Esophagus muscularis mucosa (tissue), 4 donors: Measurements from ENCODE around the gene ZNF334. TPM values are rescaled to one million over a fixed set of nuclear protein-coding genes. Genes with fewer than 3 reads are reported as not detected.

Source experiments
- DNase-seq: peaks from one replicate; pipeline ENCODE4 v3.0.0-alpha.2; 2017; ENCODE audit errors: extremely low spot score
- H3K27ac ChIP-seq, 4 donors: fragments of 200-600 bp; sonication (generic); replicated peaks in 1 of 4; 1 replicate in 3 of 4; 2 replicates in 1 of 4; pipeline ENCODE4 v1.5.1; 2016 to 2019; ENCODE audit warnings: mild to moderate bottlenecking in 1 of 4
- H3K27me3 ChIP-seq, 4 donors: fragments of 200-600 bp; sonication (generic); one replicate each; pipeline versions ENCODE4 v1.5.1 to v1.6.0; 2016 to 2019
- H3K36me3 ChIP-seq, 4 donors: fragments of 200-600 bp; sonication (generic); one replicate each; pipeline ENCODE4 v1.5.1; 2016 to 2019
- H3K4me1 ChIP-seq, 4 donors: fragments of 200-600 bp; sonication (generic); one replicate each; pipeline ENCODE4 v1.5.1; 2016 to 2019
- H3K4me3 ChIP-seq, 4 donors: fragments of 200-600 bp; sonication (generic); 1 replicate in 2 of 4; 2 replicates in 2 of 4; pipeline ENCODE4 v1.5.1; 2016 to 2019; ENCODE audit warnings: mild to moderate bottlenecking in 4 of 4, moderate library complexity in 1 of 4
- H3K9me3 ChIP-seq, 4 donors: fragments of 200-600 bp; sonication (generic); 1 replicate in 3 of 4; 2 replicates in 1 of 4; pipeline ENCODE4 v1.5.1; 2016 to 2019
- EP300 ChIP-seq: sonication (generic); formaldehyde crosslinking; IDR thresholded peaks from one replicate; pipeline ENCODE4 v1.6.1; 2017; ENCODE audit warnings: antibody characterized with exemption
- POLR2A ChIP-seq: fragments of 450-650 bp; IDR thresholded peaks from one replicate; pipeline ENCODE4 v1.6.1; 2017; ENCODE audit warnings: antibody characterized with exemption, moderate library complexity, mild to moderate bottlenecking, low read depth
- POLR2AphosphoS5 ChIP-seq, 2 donors: sonication (generic); formaldehyde crosslinking; IDR thresholded peaks; one replicate each; pipeline ENCODE4 v1.6.1; 2017; ENCODE audit warnings: antibody characterized with exemption in 2 of 2
- WGBS: methylation state at CpG from one replicate; pipeline ENCODE4 v1.1.5; 2018; 5-methylcytosine and 5-hydroxymethylcytosine counted together
- intact Hi-C: fragments of 100-400 bp; cut with DNase I; formaldehyde crosslinking; loops from one replicate; pipeline ENCODE4 v1.15.1; 2023
- total RNA-seq, 4 donors: library from RNA; depleted of rRNA; stranded (reverse); fragments of >200 nt; gene quantifications; one replicate each; pipeline versions ENCODE4 v1.1.0 to v1.2.1, GENCODE V29; 2016
- TF ChIP-seq, protein P1 (sequence below), 3 experiments: fragments of 200-600 bp in 2 of 3; fragments of 450-650 bp in 1 of 3; sonication (generic) in 2 of 3; IDR thresholded peaks; one replicate each; pipeline ENCODE4 v1.5.1; 2017 to 2019; ENCODE audit warnings: antibody characterized with exemption in 3 of 3, mild to moderate bottlenecking in 2 of 3, moderate library complexity in 1 of 3

The ZNF334 gene
- total RNA-seq, 4 donors from 2014 or later = 0.50 to 2.5 (median 0.95) TPM

GRCh38 chr20:46554828-46555227, 41.5 kb upstream of the ZNF334 start:
- Histone ChIP-seq H3K4me1 (no peaks in the 10 kb centered on the region), H3K27ac (no peak overlapping the region), H3K9me3 (no peaks in the 10 kb centered on the region), H3K27me3 (peaks cover 0 to 7% (median 0%) of the 10 kb centered on the region in 4 donors), H3K36me3 (no peaks in the 10 kb centered on the region), H3K4me3 (no peak overlapping the region)
- DNase-seq = no peak
- intact Hi-C loops = no loop called here
- 50% methylated on average over 2 of the region's 3 CpGs for WGBS
- TF ChIP-seq, protein P1, sequence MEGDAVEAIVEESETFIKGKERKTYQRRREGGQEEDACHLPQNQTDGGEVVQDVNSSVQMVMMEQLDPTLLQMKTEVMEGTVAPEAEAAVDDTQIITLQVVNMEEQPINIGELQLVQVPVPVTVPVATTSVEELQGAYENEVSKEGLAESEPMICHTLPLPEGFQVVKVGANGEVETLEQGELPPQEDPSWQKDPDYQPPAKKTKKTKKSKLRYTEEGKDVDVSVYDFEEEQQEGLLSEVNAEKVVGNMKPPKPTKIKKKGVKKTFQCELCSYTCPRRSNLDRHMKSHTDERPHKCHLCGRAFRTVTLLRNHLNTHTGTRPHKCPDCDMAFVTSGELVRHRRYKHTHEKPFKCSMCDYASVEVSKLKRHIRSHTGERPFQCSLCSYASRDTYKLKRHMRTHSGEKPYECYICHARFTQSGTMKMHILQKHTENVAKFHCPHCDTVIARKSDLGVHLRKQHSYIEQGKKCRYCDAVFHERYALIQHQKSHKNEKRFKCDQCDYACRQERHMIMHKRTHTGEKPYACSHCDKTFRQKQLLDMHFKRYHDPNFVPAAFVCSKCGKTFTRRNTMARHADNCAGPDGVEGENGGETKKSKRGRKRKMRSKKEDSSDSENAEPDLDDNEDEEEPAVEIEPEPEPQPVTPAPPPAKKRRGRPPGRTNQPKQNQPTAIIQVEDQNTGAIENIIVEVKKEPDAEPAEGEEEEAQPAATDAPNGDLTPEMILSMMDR (IDR thresholded peaks at IDR 0.05) = no peak
- TF ChIP-seq EP300 (no peak), POLR2AphosphoS5 (IDR thresholded peaks at IDR 0.05) (no peak), POLR2A (no peak)

DNA sequence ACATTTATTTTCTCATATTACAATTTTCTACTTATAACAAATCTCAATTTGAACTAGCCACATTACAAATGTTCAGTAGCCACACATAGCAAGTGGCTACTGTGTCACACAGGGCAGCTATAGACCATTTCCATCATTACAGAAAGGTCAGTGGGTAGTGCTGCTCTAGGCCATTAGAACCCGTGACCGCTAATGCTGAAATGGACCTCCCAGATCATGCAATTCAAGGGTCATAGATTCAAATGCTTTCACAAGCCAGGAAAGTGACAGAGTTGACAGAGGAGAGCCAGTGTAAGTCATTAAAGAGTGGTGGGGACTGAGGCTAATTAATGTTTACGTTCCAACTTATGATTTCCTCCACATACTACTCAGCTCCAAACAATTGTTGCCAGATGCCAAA, 40.6 kb upstream of the ZNF334 start:
- Histone ChIP-seq H3K27me3 (peaks cover 0 to 10% (median 0%) of the 10 kb centered on the region in 4 donors), H3K4me3 (no peak overlapping the region), H3K9me3 (no peaks in the 10 kb centered on the region), H3K4me1 (no peaks in the 10 kb centered on the region), H3K27ac (no peak overlapping the region), H3K36me3 (no peaks in the 10 kb centered on the region)
- 87% methylated on average over 3 of the region's 3 CpGs for WGBS
- no peak for DNase-seq
- intact Hi-C loops = no loop called here
- TF ChIP-seq POLR2A (no peak), POLR2AphosphoS5 (IDR thresholded peaks at IDR 0.05) (no peak), EP300 (no peak)
- TF ChIP-seq, protein P1 (IDR thresholded peaks at IDR 0.05) = no peak

DNA sequence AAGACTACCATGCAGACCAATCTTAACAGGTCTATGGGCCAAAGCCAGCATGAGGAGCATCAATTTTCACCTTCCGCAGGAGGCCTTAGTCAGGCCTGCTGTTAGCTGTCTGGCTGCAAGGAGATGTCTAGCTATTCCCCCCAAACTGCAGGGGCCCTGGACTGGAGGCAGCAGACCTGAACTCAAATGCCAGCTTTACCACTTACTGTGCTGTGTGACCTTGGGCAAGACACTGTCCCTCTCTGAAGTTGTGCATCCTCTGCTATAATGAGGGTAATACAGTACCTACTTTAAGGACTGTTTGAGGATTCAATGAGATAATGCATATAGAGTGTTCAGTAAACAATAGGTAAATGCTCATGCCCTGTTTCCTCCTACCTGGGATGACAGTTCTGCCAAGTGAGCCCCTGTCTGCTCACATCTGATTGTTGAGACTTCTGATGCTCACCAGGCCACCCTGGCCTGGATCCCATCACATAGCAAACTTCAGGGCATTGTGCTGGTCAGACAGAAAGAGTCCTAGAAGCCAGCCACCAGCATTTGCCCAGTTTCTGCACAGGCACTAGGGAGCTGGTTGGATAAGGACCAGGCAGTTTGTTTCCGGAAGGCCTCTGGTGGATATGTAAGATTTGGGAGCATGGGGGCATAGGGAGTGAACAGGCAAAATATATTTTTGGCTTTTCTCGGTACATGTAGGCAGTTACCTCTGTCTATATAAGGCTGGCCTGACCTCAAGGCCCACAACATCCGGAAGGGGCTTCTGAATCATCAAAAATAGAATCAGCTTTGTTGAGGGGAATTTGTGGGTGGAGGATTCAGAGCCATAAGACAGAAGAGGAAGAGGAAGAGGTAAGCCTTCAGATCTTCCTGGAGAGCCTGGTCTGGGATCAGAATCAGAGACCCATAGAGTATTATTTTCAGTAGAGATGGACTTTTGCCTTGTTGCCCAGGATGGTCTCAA, 39.4 kb upstream of the ZNF334 start:
- H3K27me3 ChIP-seq = peaks cover 0 to 15% (median 0%) of the 10 kb centered on the region in 4 donors
- H3K27ac ChIP-seq = no peak overlapping the region
- no peak overlapping the region for H3K4me3 ChIP-seq
- H3K4me1 ChIP-seq = no peaks in the 10 kb centered on the region
- H3K9me3 ChIP-seq = no peaks in the 10 kb centered on the region
- H3K36me3 ChIP-seq = no peaks in the 10 kb centered on the region
- intact Hi-C loops = no loop called here
- no peak for TF ChIP-seq POLR2A
- TF ChIP-seq POLR2AphosphoS5 (IDR thresholded peaks at IDR 0.05) = no peak
- no peak for TF ChIP-seq EP300
- TF ChIP-seq, protein P1 (IDR thresholded peaks at IDR 0.05) = no peak
- DNase-seq = no peak
- 68% methylated on average over 4 of the region's 4 CpGs for WGBS

GRCh38 chr20:46551522-46552381, 38.4 kb upstream of the ZNF334 start:
- H3K4me1 ChIP-seq = no peaks in the 10 kb centered on the region
- WGBS = 71% methylated on average over 11 of the region's 12 CpGs
- peaks cover 0 to 20% (median 0%) of the 10 kb centered on the region in 4 donors for H3K27me3 ChIP-seq
- H3K9me3 ChIP-seq = no peaks in the 10 kb centered on the region
- H3K4me3 ChIP-seq = no peak overlapping the region
- TF ChIP-seq, protein P1 (IDR thresholded peaks at IDR 0.05) = no peak
- TF ChIP-seq POLR2AphosphoS5 (IDR thresholded peaks at IDR 0.05) = no peak
- TF ChIP-seq EP300 = no peak
- TF ChIP-seq POLR2A = no peak
- no peaks in the 10 kb centered on the region for H3K36me3 ChIP-seq
- no peak overlapping the region for H3K27ac ChIP-seq
- intact Hi-C loops = no loop called here
- no peak for DNase-seq
